Measurements from ENCODE around the gene MRTFA. TPM values are rescaled to one million over a fixed set of nuclear protein-coding genes. Genes with fewer than 3 reads are reported as not detected.
A peak's percentile ranks its signal among the peaks of the same experiment; 100 is the strongest.
"Not testable (repeated sequence)": the region's sequence is repeated elsewhere in the genome, so short reads cannot be mapped to it uniquely, and the experiment has no call there.

The MRTFA gene
- total and polyA plus RNA-seq, 5 experiments from 2014 or later, result 10.7 to 122 (median 31.0) TPM

- peaks cover 9 to 25% (median 17%) of the 10 kb centered on the region in 4 donors for H3K4me1 Mint-ChIP-seq
- not testable (repeated sequence) for ATAC-seq, H3K27me3 Mint-ChIP-seq, DNase-seq, H3K9me3 Mint-ChIP-seq, H3K4me3 Mint-ChIP-seq
- POLR2A ChIA-PET, result interaction anchor here (0.7 kb wide), 1 partner anchor 192 kb away, joined by 3 read pairs; no protein-coding TSS in a partner anchor
- peak overlapping the region in 1 of 10 donors; percentile 7 for H3K27ac Mint-ChIP-seq
- peaks cover 0 to 49% (median 17%) of the 10 kb centered on the region in 3 donors for H3K36me3 Mint-ChIP-seq
Measured at GRCh38 chr22:40584766-40585165, 51.8 kb downstream of the MRTFA start.

- POLR2A ChIA-PET, result interaction anchor here (0.5 to 0.7 kb wide), 3 partner anchors 16 to 151 kb away, joined by 3 to 5 read pairs (median 3); no protein-coding TSS in a partner anchor
- Mint-ChIP-seq H3K4me1 (peaks cover 9 to 33% (median 22%) of the 10 kb centered on the region in 4 donors), H3K36me3 (peaks cover 0 to 38% (median 17%) of the 10 kb centered on the region in 3 donors), H3K27me3 (no peaks in the 10 kb centered on the region), H3K9me3 (no peaks in the 10 kb centered on the region), H3K27ac (peak overlapping the region in 7 of 10 donors; percentile 28 to 69 (median 43)), H3K4me3 (no peak overlapping the region)
- no peak for ATAC-seq
- DNase-seq, result no peak
Measured at GRCh38 chr22:40583053-40583741, 53.3 kb downstream of the MRTFA start.

GRCh38 chr22:40582063-40582462 lies 54.5 kb downstream of the MRTFA start:
- Mint-ChIP-seq H3K27ac (peak overlapping the region in 1 of 10 donors; percentile 14), H3K9me3 (no peaks in the 10 kb centered on the region), H3K36me3 (peaks cover 0 to 33% (median 13%) of the 10 kb centered on the region in 3 donors), H3K4me3 (no peak overlapping the region), H3K27me3 (no peaks in the 10 kb centered on the region), H3K4me1 (peaks cover 10 to 32% (median 24%) of the 10 kb centered on the region in 4 donors)
- DNase-seq, result no peak
- ATAC-seq, result no peak
- POLR2A ChIA-PET, result no interaction called here

GRCh38 chr22:40580631-40581030 lies 55.9 kb downstream of the MRTFA start:
- ATAC-seq, result no peak
- no peak overlapping the region for H3K4me3 Mint-ChIP-seq
- POLR2A ChIA-PET, result interaction anchor here (0.9 kb wide), 1 partner anchor 11 kb away, joined by 3 read pairs; no protein-coding TSS in a partner anchor

GRCh38 chr22:40578171-40578570 lies 58.3 kb downstream of the MRTFA start:
- no peaks in the 10 kb centered on the region for H3K27me3 Mint-ChIP-seq
- peak; percentile 56 to 72 for ATAC-seq
- DNase-seq, result peak in 3 of 10 donors; percentile 2 to 41 (median 36)
- H3K9me3 Mint-ChIP-seq, result no peaks in the 10 kb centered on the region
- peak overlapping the region; percentile 63 to 97 (median 92) for H3K27ac Mint-ChIP-seq
- peaks cover 7 to 21% (median 15%) of the 10 kb centered on the region in 4 donors for H3K4me1 Mint-ChIP-seq
- POLR2A ChIA-PET, result interaction anchor here (1.5 kb wide), 1 partner anchor 46 kb away, joined by 3 read pairs; no protein-coding TSS in a partner anchor
- H3K4me3 Mint-ChIP-seq, result peak overlapping the region in 9 of 10 donors; percentile 28 to 78 (median 62)
- H3K36me3 Mint-ChIP-seq, result peaks cover 0 to 6% (median 0%) of the 10 kb centered on the region in 3 donors

More at GRCh38 chr22:40580631-40581030, 55.9 kb downstream of the MRTFA start:
- DNase-seq, result no peak
- H3K9me3 Mint-ChIP-seq, result no peaks in the 10 kb centered on the region
- H3K27ac Mint-ChIP-seq, result no peak overlapping the region
- peaks cover 8 to 24% (median 18%) of the 10 kb centered on the region in 4 donors for H3K4me1 Mint-ChIP-seq
- peaks cover 0 to 23% (median 6%) of the 10 kb centered on the region in 3 donors for H3K36me3 Mint-ChIP-seq
- no peaks in the 10 kb centered on the region for H3K27me3 Mint-ChIP-seq

GRCh38 chr22:40572976-40573375 lies 63.5 kb downstream of the MRTFA start:
- DNase-seq (no peak), ATAC-seq (no peak)
- Mint-ChIP-seq H3K4me1 (peaks cover 10 to 19% (median 18%) of the 10 kb centered on the region in 4 donors), H3K36me3 (peaks cover 8 to 26% (median 20%) of the 10 kb centered on the region in 3 donors), H3K9me3 (peaks cover 0 to 5% (median 0%) of the 10 kb centered on the region in 9 donors), H3K27ac (peak overlapping the region in 4 of 10 donors; percentile 9 to 55 (median 26)), H3K27me3 (no peaks in the 10 kb centered on the region), H3K4me3 (no peak overlapping the region)
- POLR2A ChIA-PET, result no interaction called here

GRCh38 chr22:40571887-40572286 lies 64.6 kb downstream of the MRTFA start:
- ATAC-seq, result no peak
- peaks cover 10 to 21% (median 16%) of the 10 kb centered on the region in 4 donors for H3K4me1 Mint-ChIP-seq
- H3K4me3 Mint-ChIP-seq, result no peak overlapping the region
- no peak for DNase-seq
- H3K27me3 Mint-ChIP-seq, result no peaks in the 10 kb centered on the region
- H3K9me3 Mint-ChIP-seq, result peaks cover 0 to 5% (median 0%) of the 10 kb centered on the region in 9 donors
- POLR2A ChIA-PET, result no interaction called here
- H3K27ac Mint-ChIP-seq, result peak overlapping the region in 1 of 10 donors; percentile 2
- peaks cover 8 to 26% (median 21%) of the 10 kb centered on the region in 3 donors for H3K36me3 Mint-ChIP-seq

GRCh38 chr22:40567626-40568328 lies 68.7 kb downstream of the MRTFA start:
- H3K27ac Mint-ChIP-seq, result no peak overlapping the region

GRCh38 chr22:40567106-40567505 lies 69.4 kb downstream of the MRTFA start:
- Mint-ChIP-seq H3K9me3 (peaks cover 0 to 5% (median 0%) of the 10 kb centered on the region in 9 donors), H3K27me3 (no peaks in the 10 kb centered on the region), H3K4me1 (peaks cover 18 to 34% (median 20%) of the 10 kb centered on the region in 4 donors), H3K27ac (peak overlapping the region in 1 of 10 donors; percentile 22), H3K4me3 (no peak overlapping the region), H3K36me3 (peaks cover 0 to 20% (median 16%) of the 10 kb centered on the region in 3 donors)
- ATAC-seq, result no peak
- POLR2A ChIA-PET, result no interaction called here
- DNase-seq, result no peak

More at GRCh38 chr22:40567626-40568328, 68.7 kb downstream of the MRTFA start:
- Mint-ChIP-seq H3K4me1 (peaks cover 18 to 32% (median 19%) of the 10 kb centered on the region in 4 donors), H3K36me3 (peaks cover 6 to 26% (median 22%) of the 10 kb centered on the region in 3 donors), H3K27me3 (no peaks in the 10 kb centered on the region), H3K4me3 (no peak overlapping the region), H3K9me3 (peaks cover 0 to 5% (median 0%) of the 10 kb centered on the region in 9 donors)
- DNase-seq, result no peak
- POLR2A ChIA-PET, result no interaction called here
- no peak for ATAC-seq

GRCh38 chr22:40560994-40561515 lies 75.5 kb downstream of the MRTFA start:
- no peaks in the 10 kb centered on the region for H3K9me3 Mint-ChIP-seq
- peak overlapping the region in 2 of 10 donors; percentile 0 to 79 for H3K27ac Mint-ChIP-seq
- H3K4me3 Mint-ChIP-seq, result no peak overlapping the region
- no peaks in the 10 kb centered on the region for H3K27me3 Mint-ChIP-seq
- H3K36me3 Mint-ChIP-seq, result peaks cover 0 to 10% (median 8%) of the 10 kb centered on the region in 3 donors
- POLR2A ChIA-PET, result interaction anchor here (0.6 kb wide), 2 partner anchors 32 to 42 kb away, joined by 3 to 4 read pairs; no protein-coding TSS in a partner anchor
- DNase-seq (no peak), ATAC-seq (no peak)
- H3K4me1 Mint-ChIP-seq, result peaks cover 23 to 43% (median 24%) of the 10 kb centered on the region in 4 donors

- POLR2A ChIA-PET, result interaction anchor here (0.6 kb wide), 1 partner anchor 42 kb away, joined by 4 read pairs; no protein-coding TSS in a partner anchor
Measured at GRCh38 chr22:40560551-40560950, 76.0 kb downstream of the MRTFA start.

GRCh38 chr22:40557972-40558371 lies 78.5 kb downstream of the MRTFA start:
- Mint-ChIP-seq H3K4me3 (no peak overlapping the region), H3K9me3 (peaks cover 0 to 4% (median 0%) of the 10 kb centered on the region in 9 donors), H3K36me3 (peaks cover under 1 to 12% (median 12%) of the 10 kb centered on the region in 3 donors), H3K27ac (peak overlapping the region in 1 of 10 donors; percentile 15), H3K27me3 (no peaks in the 10 kb centered on the region), H3K4me1 (peaks cover 18 to 52% (median 32%) of the 10 kb centered on the region in 4 donors)
- DNase-seq, result no peak
- no peak for ATAC-seq
- POLR2A ChIA-PET, result no interaction called here

More at GRCh38 chr22:40560551-40560950, 76.0 kb downstream of the MRTFA start:
- ATAC-seq (no peak), DNase-seq (no peak)
- Mint-ChIP-seq H3K4me1 (peaks cover 22 to 44% (median 24%) of the 10 kb centered on the region in 4 donors), H3K4me3 (no peak overlapping the region), H3K36me3 (peaks cover 0 to 10% (median 8%) of the 10 kb centered on the region in 3 donors), H3K9me3 (no peaks in the 10 kb centered on the region), H3K27ac (peak overlapping the region in 3 of 10 donors; percentile 61 to 86 (median 79)), H3K27me3 (no peaks in the 10 kb centered on the region)
